NCI-H345 (cell line): ENCODE measurements around the gene PNPLA5.

Experiments
- DNase-seq: peaks from one replicate; lab custom pipeline; 2025; lab: John Stamatoyannopoulos, UW

PNPLA5 gene

DNA sequence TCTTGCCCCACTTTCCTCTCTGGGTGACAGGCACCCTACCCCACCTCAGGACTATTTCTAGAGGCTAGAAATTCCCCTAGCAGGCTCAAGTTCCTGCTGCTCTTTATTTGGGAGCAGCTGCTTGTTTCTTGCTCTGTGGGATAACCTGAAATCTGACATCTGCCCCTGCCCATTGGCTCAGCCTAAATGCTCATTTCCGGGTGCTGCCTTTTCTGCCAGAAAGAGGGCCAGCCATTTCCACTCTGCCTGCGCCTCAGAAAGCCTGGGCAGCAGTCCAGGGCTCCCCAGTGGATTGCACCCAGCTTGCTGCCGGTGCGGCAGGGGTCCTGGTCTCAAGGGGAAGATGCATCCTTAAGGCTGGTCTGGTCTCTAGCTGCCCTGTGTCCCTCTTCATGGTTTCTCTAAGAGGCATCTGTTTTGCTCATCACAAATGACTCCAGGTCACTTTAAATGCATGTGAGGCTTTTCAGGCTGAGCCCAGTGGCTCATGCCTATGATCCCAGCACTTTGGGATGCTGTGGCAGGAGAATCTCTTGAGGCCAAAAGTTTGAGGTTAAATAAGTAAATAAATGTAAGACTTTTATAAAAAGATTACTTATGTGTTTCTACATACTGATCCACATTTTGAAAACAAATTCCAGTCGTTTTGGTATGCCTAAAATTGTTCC lies 10.3 kb upstream of the PNPLA5 start:
- DNase-seq, result no peak

- DNase-seq, result no peak
Observed at GRCh38 chr22:43900206-43900605, 8.4 kb upstream of the PNPLA5 start.

DNA sequence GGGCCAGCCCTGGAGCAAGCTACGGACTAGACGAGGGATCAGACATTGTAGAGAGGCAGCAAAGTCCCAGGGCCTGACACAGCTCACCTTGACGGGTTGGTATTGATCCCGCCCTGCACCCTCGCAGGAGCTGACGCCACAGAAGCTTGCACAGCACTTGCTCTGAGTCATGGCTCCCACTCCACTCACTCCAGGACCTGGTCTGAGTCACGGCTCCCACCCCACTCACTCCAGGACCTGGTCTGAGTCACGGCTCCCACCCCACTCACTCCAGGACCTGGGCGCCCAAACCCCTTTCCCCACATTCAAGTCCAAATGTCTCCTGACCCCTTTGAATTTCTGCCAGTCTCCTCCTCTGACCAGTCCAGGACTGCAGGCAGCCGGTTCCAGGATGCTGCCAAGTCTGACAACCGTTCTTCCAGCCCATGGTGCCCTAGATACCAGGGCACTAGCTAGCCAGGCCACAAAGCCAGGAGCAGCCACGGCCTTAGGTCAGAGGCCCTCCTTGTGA lies 6.0 kb upstream of the PNPLA5 start:
- no peak for DNase-seq

GRCh38 chr22:43895986-43896645 lies 4.3 kb upstream of the PNPLA5 start:
- DNase-seq, result no peak

GRCh38 chr22:43894122-43894521 lies 2.3 kb upstream of the PNPLA5 start:
- no peak for DNase-seq

DNA sequence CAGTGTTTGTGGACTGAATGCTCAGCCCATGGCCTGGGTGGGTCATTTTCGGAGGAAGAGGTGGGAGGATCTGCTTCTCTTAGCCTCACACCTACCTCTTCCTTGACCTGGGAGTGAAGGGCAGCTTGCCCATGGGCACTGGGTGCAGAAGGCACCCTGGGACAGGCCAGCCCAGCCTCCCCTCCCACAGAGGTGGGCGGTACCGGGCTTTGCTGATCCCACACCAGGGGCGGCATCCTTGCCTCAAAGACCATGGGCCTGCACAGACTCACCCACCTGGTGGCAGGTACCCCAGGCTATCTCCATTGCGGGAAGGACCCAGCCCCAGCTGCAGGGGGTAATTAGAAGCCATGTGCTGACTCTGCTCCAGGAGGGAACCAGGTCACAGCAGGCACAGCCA lies 1.5 kb upstream of the PNPLA5 start:
- DNase-seq, result no peak

- DNase-seq, result no peak
Observed at GRCh38 chr22:43892183-43892894, 526 bp upstream of the PNPLA5 start.

DNA sequence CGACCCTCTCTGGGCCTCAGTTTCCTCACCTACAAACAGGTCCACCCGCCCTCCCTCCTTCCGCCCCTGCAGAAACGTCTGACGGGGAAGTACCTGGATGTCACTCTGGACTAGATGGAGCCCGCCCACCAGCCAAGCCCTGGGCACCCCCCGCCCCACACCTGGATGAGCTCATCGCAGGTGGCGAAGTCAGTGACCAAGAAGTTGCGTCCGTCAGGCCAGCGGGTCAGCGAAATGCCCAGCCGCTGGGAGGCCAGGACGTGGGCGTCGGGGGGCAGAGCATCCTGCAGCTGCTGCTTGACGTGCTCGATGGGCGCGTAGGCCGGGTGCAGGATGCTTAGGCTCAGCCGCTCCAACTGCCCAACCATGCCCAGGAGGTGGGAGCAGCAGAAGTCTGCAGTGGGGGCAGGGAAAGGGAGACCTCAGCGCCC lies 897 bp downstream of the PNPLA5 start:
- no peak for DNase-seq

DNA sequence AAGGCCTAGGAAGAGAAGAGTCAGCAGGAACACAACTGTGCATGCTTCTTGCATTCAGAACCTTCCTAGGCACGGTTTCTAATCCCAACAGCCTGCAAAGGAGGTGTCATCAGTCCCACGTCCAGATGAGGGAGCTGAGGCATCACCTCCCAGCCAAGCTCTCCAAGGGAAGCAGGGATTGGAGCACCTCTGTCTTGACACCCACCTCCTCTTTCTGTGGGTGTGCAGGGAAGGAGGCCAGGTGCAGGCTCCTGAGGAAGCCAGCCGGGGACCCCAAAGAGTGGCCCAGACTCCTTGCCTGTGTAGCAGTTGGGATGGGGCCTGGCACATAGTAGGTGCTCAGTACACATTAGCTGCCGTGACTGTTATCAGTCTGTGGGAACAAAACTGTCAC lies 2.0 kb downstream of the PNPLA5 start:
- no peak for DNase-seq

DNA sequence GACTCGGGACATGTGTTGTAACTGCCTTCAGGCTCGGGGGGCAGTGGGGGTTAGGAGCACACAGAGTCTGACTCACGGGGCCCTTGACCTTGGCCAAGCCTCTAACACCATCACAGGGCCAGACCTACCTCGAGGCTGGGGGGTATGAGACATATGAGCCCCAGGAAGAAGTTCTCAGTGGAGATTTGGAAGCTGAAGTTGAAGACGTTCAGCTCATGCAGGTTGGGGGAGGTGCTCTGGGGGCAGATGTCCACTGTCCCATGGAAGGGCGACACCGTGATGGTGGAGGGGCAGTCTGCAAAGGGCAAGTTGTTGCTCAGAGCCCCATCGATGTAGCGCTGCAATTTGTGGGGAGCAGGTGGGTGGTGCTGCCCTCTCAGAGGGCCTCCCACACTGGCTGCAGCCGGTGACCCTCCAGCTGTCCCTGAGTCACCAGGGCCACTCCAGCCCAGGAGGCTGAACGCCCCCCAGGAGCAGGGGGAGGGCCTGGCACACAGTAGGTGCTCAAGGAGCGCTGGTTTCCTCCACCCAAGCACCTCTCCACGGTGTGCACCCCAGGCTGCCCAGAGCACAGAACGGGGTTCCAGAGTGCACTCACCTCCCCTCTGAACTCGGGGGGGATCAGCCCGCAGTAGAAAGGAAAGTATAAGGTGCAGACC lies 2.5 kb downstream of the PNPLA5 start:
- DNase-seq, result no peak

DNA sequence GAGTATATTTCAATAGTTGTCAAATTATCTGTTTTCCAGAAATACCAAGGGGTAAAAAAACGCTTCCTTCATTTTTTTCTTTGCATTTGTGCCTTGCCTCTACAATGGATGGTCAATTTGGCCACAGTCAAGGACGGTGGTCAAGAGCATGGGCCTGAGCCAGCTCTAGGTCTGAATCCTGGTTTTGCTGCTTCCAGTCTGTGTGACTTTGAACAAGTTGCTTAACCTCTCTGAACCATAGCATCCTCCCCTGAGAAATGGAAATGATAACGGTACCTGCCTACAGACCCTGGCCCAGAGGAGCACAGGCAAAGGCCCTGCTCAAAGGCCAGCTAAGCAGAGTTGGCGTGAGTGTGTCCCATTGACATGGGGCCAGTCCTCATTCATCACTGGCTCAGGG lies 3.1 kb downstream of the PNPLA5 start:
- no peak for DNase-seq

GRCh38 chr22:43887391-43887790 lies 4.4 kb downstream of the PNPLA5 start:
- DNase-seq, result no peak

- no peak for DNase-seq
Observed at GRCh38 chr22:43886231-43886630, 5.6 kb downstream of the PNPLA5 start.

DNA sequence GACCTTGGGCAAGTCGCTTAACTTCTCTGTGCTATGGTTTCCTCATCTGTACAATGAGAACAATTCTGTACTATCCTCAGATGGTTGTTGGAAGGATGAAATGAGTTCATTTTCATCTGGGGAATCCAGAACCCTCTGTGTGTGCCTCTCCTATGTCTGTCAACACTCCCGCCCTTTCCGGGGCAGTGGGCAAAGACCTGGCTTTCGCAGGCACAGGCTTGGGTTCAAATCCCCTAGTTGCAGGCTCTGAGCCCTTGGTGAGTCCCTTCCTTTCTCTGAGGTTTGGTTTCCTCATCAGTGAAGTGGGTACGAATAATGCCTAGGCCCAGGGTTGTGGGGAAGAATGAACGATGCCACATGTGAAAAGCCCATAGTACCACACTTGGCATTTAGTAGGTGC lies 6.0 kb downstream of the PNPLA5 start:
- no peak for DNase-seq

GRCh38 chr22:43885319-43885671 lies 6.5 kb downstream of the PNPLA5 start:
- no peak for DNase-seq

DNA sequence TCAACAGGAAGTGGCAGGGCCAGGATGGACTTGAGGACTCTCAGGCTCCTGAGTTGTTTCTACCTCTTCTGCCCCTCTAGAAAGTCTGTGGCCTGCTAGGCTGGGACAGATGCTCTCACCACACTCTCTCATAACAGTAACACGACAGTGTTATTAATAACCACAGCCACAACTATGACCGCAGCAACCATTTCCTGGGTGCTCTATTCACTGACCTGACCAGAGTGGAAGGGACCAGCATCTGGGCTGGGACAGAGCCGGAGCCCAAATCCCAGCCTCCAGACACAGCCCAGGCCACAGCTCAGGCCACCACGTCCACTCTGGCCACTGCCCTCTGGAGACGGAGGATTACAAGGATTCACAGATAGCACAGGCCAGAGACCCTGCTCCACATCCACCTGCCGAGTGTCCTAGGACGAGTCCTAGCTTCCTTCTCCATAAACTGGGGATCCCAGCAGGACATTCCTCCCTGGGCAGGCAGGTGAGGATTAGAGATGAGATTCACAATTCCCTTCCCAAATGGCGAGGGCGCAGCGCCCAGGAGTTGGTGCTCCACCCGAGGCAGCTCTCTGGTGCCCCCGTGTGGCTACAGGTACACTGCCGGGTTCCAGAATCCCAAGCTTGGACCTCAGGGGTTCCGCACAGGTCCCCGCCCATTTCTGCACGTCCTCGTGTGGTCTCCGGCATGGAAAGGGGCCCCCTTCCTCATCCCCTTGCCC lies 7.1 kb downstream of the PNPLA5 start:
- DNase-seq, result peak; percentile 25

DNA sequence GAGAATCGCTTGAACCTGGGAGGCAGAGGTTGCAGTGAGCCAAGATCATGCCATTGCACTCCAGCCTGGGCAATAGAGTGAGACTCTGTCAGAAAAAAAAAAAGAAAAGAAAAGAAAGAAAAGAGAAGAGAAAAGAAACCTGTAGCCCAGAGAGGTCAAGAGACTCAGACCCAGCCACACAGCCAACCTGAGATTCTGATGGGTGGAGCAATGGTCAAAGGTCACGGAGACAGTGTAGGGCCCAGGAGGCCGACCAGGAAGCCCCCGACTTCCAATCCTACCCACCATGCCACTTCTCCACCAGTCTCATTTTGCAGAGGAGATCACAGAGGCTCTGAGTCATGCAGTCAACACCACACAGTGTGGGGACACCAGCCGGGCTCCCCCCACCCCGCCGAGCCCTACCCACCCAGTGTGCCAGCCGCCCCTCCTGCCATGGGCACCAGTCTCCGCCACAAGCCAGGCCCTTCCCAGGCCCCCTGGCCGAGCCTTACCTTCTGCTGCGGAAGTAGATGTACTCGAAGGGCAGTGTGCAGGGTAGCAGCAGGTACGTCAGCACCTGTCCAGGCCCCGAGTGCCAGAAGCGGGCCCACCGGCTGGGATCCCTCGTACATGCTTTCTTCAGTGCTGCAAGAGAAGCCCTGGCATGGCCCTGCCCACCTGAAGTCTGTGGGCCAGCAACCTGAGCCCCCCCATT lies 7.9 kb downstream of the PNPLA5 start:
- DNase-seq, result no peak

DNA sequence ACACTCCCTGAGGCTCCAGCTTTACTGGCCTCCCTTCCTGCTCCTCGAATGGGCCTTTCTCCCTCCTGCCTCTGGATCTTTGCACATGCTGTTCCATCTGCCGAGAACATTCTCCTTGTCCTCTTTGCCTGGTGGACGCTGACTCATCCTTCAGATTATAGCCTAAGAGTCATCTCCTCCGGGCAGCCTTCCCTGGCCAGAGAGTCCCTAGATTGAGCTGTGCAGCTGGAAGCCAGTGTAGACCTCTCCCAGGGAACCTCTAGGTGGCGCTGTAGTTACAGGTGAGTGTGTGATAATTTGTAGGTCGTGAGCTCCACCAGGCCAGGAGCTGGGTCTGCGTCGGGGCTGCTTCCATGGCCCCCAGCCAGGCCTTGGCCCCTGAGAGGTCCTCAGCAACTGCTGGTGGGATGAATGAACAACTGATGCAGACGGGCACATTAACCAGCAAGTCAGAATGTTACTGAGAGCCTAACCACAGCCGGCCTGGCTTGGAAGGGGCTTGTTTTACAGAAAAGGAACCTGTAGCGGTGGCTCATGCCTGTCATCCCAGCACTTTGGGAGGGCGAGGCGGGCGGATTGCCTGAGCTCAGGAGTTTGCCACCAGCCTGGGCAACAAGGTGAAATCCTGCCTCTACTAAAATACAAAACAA lies 8.7 kb downstream of the PNPLA5 start:
- DNase-seq, result peak; percentile 55

DNA sequence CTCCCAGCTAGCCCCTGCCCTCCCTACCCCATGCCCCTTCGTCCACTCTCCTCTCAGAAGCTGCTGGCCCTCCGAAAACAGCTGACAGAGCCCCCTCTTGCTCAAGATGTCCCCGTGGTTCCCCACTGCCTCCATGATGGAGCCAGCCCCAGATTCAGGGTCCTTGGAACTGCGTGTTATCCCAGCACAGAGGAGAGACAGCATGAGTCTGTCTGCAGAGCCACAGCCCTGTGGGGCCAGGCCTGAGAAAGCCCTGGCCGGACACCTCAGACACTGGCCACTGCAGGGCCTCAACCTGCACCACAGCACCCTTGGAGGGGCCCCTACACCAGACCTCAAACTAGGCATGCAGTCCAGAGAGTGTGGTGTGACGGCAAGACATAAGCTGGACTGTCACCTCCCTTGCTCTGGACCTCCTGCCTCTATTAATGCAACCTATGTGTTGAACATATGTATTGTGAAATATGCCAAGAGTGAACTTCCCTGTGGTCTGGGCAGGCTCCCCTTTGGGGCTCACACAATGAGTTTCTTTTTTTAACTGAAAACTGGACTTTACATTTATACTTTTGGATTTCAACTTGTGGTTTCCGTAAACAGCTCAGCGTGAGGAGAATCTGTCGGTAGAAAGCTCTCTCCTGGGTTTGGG lies 9.6 kb downstream of the PNPLA5 start:
- no peak for DNase-seq
